SJSA1 (cell line): Measurements from ENCODE around the gene CDH16. TPM values are rescaled to one million over a fixed set of nuclear protein-coding genes. Genes with fewer than 3 reads are reported as not detected.

Experiments used
- DNase-seq, 2 experiments: peaks; one replicate each; pipeline ENCODE4 v3.0.0-alpha.2; 2015 to 2020; ENCODE audit warnings: low spot score in 2 of 2, low read depth in 1 of 2
- H3K27ac ChIP-seq: fragments of 250-450 bp; sonication (Bioruptor Pico); 2 replicates; pipeline ENCODE4 v1.5.1; 2020; ENCODE audit warnings: mild to moderate bottlenecking, moderate library complexity
- H3K27me3 ChIP-seq: fragments of 250-450 bp; sonication (Bioruptor Pico); replicated peaks from 2 replicates; pipeline ENCODE4 v1.5.1; 2020; ENCODE audit warnings: mild to moderate bottlenecking, moderate library complexity
- H3K36me3 ChIP-seq: fragments of 250-450 bp; sonication (Bioruptor Pico); 2 replicates; pipeline ENCODE4 v1.5.1; 2020; ENCODE audit warnings: mild to moderate bottlenecking
- H3K4me1 ChIP-seq: fragments of 250-450 bp; sonication (Bioruptor Pico); replicated peaks from 2 replicates; pipeline ENCODE4 v1.6.1; 2021; ENCODE audit warnings: mild to moderate bottlenecking
- H3K4me3 ChIP-seq: fragments of 250-450 bp; sonication (Bioruptor Pico); 2 replicates; pipeline ENCODE4 v1.5.1; 2020; ENCODE audit warnings: mild to moderate bottlenecking
- H3K9me3 ChIP-seq: fragments of 250-450 bp; sonication (Bioruptor Pico); replicated peaks from 2 replicates; pipeline ENCODE4 v1.5.1; 2020; ENCODE audit warnings: mild to moderate bottlenecking
- total RNA-seq: library from RNA; depleted of rRNA; stranded (reverse); fragments of >200 nt; shearing (Covaris generic); gene quantifications from 2 replicates; pipeline ENCODE4 v1.2.3, GENCODE V29; 2014

CDH16 gene
- total RNA-seq, 1 experiment from 2014 or later: not detected

GRCh38 chr16:66918355-66918754 is 330 bp downstream of the CDH16 start:
- Histone ChIP-seq H3K36me3 (no peaks in the 10 kb centered on the region), H3K4me3 (no peak overlapping the region), H3K27me3 (0 out of 2 replicates have a peak, but pooled peaks cover 2% of the 10 kb centered on the region), H3K27ac (no peak overlapping the region), H3K9me3 (no peaks in the 10 kb centered on the region), H3K4me1 (no peaks in the 10 kb centered on the region)
- DNase-seq: no peak

- Histone ChIP-seq H3K27me3 (0 out of 2 replicates have a peak, but pooled peaks cover 2% of the 10 kb centered on the region), H3K36me3 (no peaks in the 10 kb centered on the region), H3K4me1 (no peaks in the 10 kb centered on the region), H3K9me3 (no peaks in the 10 kb centered on the region), H3K4me3 (no peak overlapping the region), H3K27ac (no peak overlapping the region)
- DNase-seq: no peak
Measured at GRCh38 chr16:66917741-66918140, 944 bp downstream of the CDH16 start.

GRCh38 chr16:66916518-66916917 is 2.2 kb downstream of the CDH16 start:
- no peaks in the 10 kb centered on the region for H3K36me3 ChIP-seq
- H3K9me3 ChIP-seq: no peaks in the 10 kb centered on the region
- no peak for DNase-seq
- no peaks in the 10 kb centered on the region for H3K4me1 ChIP-seq
- 0 out of 2 replicates have a peak, but pooled peaks cover 2% of the 10 kb centered on the region for H3K27me3 ChIP-seq
- no peak overlapping the region for H3K4me3 ChIP-seq
- H3K27ac ChIP-seq: no peak overlapping the region

GRCh38 chr16:66915041-66915440 is 3.6 kb downstream of the CDH16 start:
- Histone ChIP-seq H3K4me1 (no peaks in the 10 kb centered on the region), H3K36me3 (no peaks in the 10 kb centered on the region), H3K27me3 (0 out of 2 replicates have a peak, but pooled peaks cover 2% of the 10 kb centered on the region), H3K4me3 (no peak overlapping the region), H3K9me3 (no peaks in the 10 kb centered on the region), H3K27ac (no peak overlapping the region)
- DNase-seq: no peak

DNA sequence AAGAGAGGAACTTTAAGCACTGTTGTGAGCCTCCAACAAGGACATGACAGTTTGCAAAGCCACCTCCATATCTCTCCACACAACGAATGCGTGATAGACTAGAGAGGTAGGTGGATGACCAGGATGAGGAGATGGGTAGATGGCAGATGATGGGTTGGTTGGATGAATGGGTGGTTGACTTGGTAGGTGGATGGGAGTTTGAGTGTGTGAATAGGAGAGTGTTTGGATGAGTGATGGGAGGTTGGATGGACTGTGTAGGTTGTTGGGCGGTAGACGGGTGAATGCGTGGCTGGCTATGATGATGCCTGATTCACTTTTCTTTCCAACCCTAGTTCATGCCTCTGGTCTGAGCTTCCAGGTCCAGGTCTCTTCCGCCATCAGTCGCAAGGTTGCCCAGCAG is 4.1 kb downstream of the CDH16 start:
- H3K36me3 ChIP-seq: no peaks in the 10 kb centered on the region
- no peaks in the 10 kb centered on the region for H3K4me1 ChIP-seq
- no peak overlapping the region for H3K27ac ChIP-seq
- no peak for DNase-seq
- no peaks in the 10 kb centered on the region for H3K9me3 ChIP-seq
- H3K4me3 ChIP-seq: no peak overlapping the region
- H3K27me3 ChIP-seq: 0 out of 2 replicates have a peak, but pooled peaks cover 2% of the 10 kb centered on the region

- no peaks in the 10 kb centered on the region for H3K4me1 ChIP-seq
- no peak for DNase-seq
- H3K9me3 ChIP-seq: no peaks in the 10 kb centered on the region
- 0 out of 2 replicates have a peak, but pooled peaks cover 2% of the 10 kb centered on the region for H3K27me3 ChIP-seq
- no peaks in the 10 kb centered on the region for H3K36me3 ChIP-seq
- H3K27ac ChIP-seq: no peak overlapping the region
- H3K4me3 ChIP-seq: no peak overlapping the region
Measured at GRCh38 chr16:66913711-66914110, 5.0 kb downstream of the CDH16 start.

DNA sequence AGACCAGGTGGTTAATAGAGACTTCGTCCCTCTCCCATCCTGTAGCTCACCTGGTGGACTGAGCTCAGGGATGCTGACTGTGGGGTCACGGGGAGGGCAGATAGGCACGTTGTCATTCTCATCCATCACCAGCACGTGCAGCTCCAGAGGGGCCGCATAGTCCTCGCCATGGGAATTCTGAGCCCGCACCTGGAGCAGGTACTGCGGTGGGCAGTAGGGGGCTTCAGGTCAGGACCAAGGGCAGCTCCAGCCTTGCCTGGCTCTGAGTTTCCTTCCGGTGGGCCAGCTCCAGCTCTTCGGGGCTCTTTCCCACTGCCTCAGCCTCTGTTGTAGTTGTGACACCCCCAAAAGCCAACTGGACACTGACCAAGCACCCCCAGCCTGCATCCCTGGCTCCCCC is 5.6 kb downstream of the CDH16 start:
- Histone ChIP-seq H3K36me3 (no peaks in the 10 kb centered on the region), H3K27ac (no peak overlapping the region), H3K4me3 (no peak overlapping the region), H3K27me3 (0 out of 2 replicates have a peak, but pooled peaks cover 2% of the 10 kb centered on the region), H3K4me1 (no peaks in the 10 kb centered on the region), H3K9me3 (no peaks in the 10 kb centered on the region)
- DNase-seq: no peak

DNA sequence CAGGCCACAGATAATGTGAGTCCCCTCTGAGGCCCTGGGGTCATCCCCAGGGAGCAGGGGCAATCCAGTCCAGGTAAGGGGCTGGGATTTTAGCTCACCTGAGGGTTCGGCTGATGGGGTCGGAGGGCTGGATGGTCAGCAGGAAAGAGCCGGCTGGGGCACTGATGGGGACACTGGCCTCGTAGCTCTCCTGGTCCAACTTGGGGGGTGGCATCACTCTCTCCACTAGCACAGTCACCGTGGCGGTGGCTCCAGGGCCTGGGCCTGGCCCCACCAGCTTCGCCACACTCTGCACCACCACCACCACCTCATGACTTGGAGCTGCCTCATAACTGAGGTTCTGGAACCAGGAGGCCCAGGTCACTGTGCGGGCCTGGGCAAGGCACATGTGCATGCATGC is 6.9 kb downstream of the CDH16 start:
- no peaks in the 10 kb centered on the region for H3K9me3 ChIP-seq
- H3K4me3 ChIP-seq: no peak overlapping the region
- H3K27ac ChIP-seq: no peak overlapping the region
- DNase-seq: no peak
- no peaks in the 10 kb centered on the region for H3K4me1 ChIP-seq
- H3K36me3 ChIP-seq: no peaks in the 10 kb centered on the region
- 0 out of 2 replicates have a peak, but pooled peaks cover 2% of the 10 kb centered on the region for H3K27me3 ChIP-seq

- H3K9me3 ChIP-seq: no peaks in the 10 kb centered on the region
- H3K27ac ChIP-seq: no peak overlapping the region
- H3K4me1 ChIP-seq: no peaks in the 10 kb centered on the region
- H3K27me3 ChIP-seq: no peaks in the 10 kb centered on the region
- H3K36me3 ChIP-seq: no peaks in the 10 kb centered on the region
- H3K4me3 ChIP-seq: no peak overlapping the region
- no peak for DNase-seq
Measured at GRCh38 chr16:66911112-66911511, 7.6 kb downstream of the CDH16 start.

- H3K36me3 ChIP-seq: no peaks in the 10 kb centered on the region
- no peaks in the 10 kb centered on the region for H3K9me3 ChIP-seq
- H3K27ac ChIP-seq: no peak overlapping the region
- peaks cover 5% of the 10 kb centered on the region for H3K4me1 ChIP-seq
- no peaks in the 10 kb centered on the region for H3K27me3 ChIP-seq
- DNase-seq: no peak
- H3K4me3 ChIP-seq: no peak overlapping the region
Measured at GRCh38 chr16:66910175-66910940, 8.3 kb downstream of the CDH16 start.

DNA sequence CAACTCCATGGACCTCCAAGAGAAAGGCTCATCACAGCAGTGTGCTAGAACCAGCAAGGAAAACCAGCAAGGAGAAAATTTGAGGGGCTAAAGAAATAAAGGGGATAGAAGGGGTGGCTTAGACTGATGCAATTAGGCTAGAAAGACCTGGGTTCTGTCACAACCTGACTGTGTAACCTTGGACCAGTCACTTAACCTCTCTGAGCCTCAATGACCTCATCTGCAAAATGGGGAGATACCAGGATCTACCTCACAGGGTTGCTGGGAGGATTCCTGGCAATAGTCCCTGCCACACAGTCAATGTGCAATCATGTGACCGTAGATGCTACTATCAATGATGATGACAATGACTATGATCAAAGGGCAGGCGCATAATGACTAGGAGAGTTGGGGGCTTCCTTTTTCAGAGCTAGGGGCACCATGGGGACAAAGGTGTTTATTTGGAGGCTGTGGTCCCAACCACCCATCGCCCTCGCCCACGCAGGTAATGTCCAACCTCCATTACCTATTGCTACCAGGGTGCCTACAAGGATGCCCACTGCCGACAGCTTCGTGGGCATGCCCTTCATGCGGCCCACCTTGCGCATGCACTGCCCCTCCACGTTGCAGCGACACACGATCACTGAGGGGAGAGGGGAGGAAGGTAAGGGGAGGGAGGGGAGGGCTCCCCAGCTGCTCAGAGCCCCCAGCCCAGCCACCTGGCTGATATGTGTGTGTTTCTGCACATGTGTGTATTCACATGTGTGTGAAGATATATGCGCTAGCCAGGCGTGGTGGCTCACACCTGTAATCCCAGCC is 9.7 kb downstream of the CDH16 start:
- no peaks in the 10 kb centered on the region for H3K27me3 ChIP-seq
- no peaks in the 10 kb centered on the region for H3K9me3 ChIP-seq

DNA sequence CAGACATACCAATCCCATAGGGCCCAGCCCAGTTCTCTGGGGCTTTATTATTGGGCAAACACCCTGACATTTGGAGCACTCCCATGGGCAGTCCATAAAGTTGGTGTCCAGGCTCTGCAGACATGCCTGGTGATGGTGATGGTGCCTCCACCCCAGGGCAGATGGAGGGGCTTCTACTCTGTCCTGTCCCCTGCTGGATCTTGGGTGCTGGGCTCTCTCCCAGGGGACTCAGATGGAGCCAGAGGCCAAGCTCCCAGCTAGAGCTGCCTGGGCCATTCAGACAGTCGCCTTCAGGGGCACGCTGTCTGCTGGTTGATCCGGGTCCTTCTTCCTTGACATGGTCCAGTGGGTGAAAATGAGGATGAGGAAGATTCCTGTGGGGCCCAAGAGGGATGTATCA is 10.6 kb downstream of the CDH16 start:
- Histone ChIP-seq H3K36me3 (no peaks in the 10 kb centered on the region), H3K4me1 (peaks cover 14% of the 10 kb centered on the region), H3K4me3 (no peak overlapping the region), H3K9me3 (no peaks in the 10 kb centered on the region), H3K27ac (no peak overlapping the region), H3K27me3 (no peaks in the 10 kb centered on the region)
- no peak for DNase-seq

More for the DNA sequence above, 9.7 kb downstream of the CDH16 start:
- no peaks in the 10 kb centered on the region for H3K36me3 ChIP-seq
- H3K4me1 ChIP-seq: peaks cover 14% of the 10 kb centered on the region
- H3K27ac ChIP-seq: no peak overlapping the region
- no peak overlapping the region for H3K4me3 ChIP-seq
- no peak for DNase-seq

DNA sequence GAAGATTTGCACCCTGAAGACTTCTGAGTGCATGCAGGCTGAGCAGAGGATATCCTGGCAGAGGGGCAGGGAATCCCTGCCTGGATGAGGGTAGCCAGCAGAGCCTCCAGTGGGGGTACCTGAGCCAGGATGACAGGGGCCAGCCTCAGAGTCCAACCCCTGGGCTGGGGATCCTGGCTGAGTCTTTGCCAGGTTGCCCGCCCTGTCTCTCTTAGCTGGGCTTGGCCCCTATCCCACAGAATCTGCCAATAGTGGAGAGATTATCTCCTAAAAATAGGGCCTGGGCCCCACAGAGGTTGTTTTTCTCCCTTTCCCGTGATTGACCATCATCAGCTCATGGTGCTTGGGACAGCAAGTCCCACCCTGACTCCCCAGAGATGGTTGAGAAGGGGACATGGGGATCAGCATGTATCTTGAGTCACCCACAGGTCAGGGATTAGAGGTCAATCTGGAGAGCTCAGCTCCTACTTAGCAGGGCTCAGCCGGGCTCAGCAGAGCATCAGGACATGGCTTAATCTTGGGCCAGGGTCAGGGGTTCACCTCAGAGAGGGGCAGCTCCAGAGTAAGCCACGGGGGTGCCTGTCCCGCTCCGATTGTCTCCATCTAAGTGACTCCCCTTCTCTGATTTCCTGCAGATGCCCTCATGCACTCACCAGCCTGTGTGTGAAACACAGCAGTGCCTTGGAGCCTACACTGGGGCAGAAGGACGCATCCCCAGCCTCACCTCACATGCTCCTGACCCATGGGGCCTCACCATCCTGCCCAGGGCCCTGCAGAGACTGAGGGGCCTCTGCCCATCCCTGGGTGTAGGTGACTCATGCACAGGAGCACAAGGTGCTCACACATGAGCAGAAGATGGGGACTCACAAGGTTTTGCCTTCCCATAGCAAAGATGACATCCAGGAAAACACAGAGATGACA is 11.5 kb downstream of the CDH16 start:
- no peak for DNase-seq
- Histone ChIP-seq H3K36me3 (no peaks in the 10 kb centered on the region), H3K9me3 (no peaks in the 10 kb centered on the region), H3K27me3 (no peaks in the 10 kb centered on the region), H3K4me3 (no peak overlapping the region), H3K4me1 (peaks cover 14% of the 10 kb centered on the region), H3K27ac (no peak overlapping the region)
